WTC11 (cell line): Measurements from ENCODE around the gene OSCAR. TPM values are rescaled to one million over a fixed set of nuclear protein-coding genes. Genes with fewer than 3 reads are reported as not detected.

Experiments
- ATAC-seq: fragments of 200-7000 bp; cut with Tn5 transposase; 2 replicates; pipeline ENCODE4 v1.10.0; 2021; ENCODE audit warnings: mild to moderate bottlenecking, moderate library complexity
- CTCF ChIA-PET: fragments of 300-600 bp; sonication (Branson Sonifier 250); formaldehyde crosslinking; loops from one replicate; lab custom pipeline; 2021; ENCODE audit warnings: antibody characterized with exemption; lab: Charles Lee
- POLR2A ChIA-PET: fragments of 350-600 bp; sonication (Branson Sonifier 250); formaldehyde crosslinking; loops from one replicate; lab custom pipeline; 2021; ENCODE audit warnings: antibody characterized with exemption; lab: Charles Lee
- DNase-seq: peaks from one replicate; pipeline ENCODE4 v3.0.0; 2021; ENCODE audit warnings: low spot score
- H3K27ac Mint-ChIP-seq: 2 replicates; pipeline ENCODE4 v1.8.0; 2021; ENCODE audit warnings: mixed read lengths
- H3K27me3 Mint-ChIP-seq: 2 replicates; pipeline ENCODE4 v1.8.0; 2021; ENCODE audit warnings: low read depth, mild to moderate bottlenecking, moderate library complexity, mixed read lengths
- H3K36me3 Mint-ChIP-seq: 2 replicates; pipeline ENCODE4 v1.8.0; 2021; ENCODE audit warnings: mixed read lengths
- H3K4me1 Mint-ChIP-seq: 2 replicates; pipeline ENCODE4 v1.8.0; 2022; ENCODE audit warnings: mixed read lengths
- H3K4me3 Mint-ChIP-seq: 2 replicates; pipeline ENCODE4 v1.8.0; 2021; ENCODE audit warnings: mild to moderate bottlenecking, moderate library complexity, mixed read lengths
- H3K9me3 Mint-ChIP-seq: 2 replicates; pipeline ENCODE4 v1.8.0; 2021; ENCODE audit warnings: mixed read lengths
- CREB1 ChIP-seq: sonication (generic); formaldehyde crosslinking; IDR thresholded peaks from 2 replicates; pipeline ENCODE4 v1.8.0; 2023; ENCODE audit warnings: mild to moderate bottlenecking, missing genetic modification reagents
- FOXJ3 ChIP-seq: sonication (generic); formaldehyde crosslinking; IDR thresholded peaks from 2 replicates; pipeline ENCODE4 v1.9.0; 2021; ENCODE audit warnings: missing genetic modification reagents, mild to moderate bottlenecking, borderline replicate concordance
- GABPB1 ChIP-seq: sonication (generic); formaldehyde crosslinking; IDR thresholded peaks from 2 replicates; pipeline ENCODE4 v1.8.1; 2023; ENCODE audit warnings: mild to moderate bottlenecking, missing genetic modification reagents
- GRHL2 ChIP-seq: fragments of 250-450 bp; sonication (Bioruptor Pico); IDR thresholded peaks from 2 replicates; pipeline ENCODE4 v1.8.0; 2022; ENCODE audit warnings: mild to moderate bottlenecking, moderate library complexity; ENCODE audit not compliant: insufficient replicate concordance, severe bottlenecking
- GTF2I ChIP-seq: fragments of 250-450 bp; sonication (Bioruptor Pico); conservative IDR thresholded peaks from 2 replicates; pipeline ENCODE4 v1.4.0; 2021; ENCODE audit warnings: mild to moderate bottlenecking
- JUN ChIP-seq: sonication (generic); formaldehyde crosslinking; IDR thresholded peaks from 2 replicates; pipeline ENCODE4 v1.8.0; 2023; ENCODE audit warnings: mild to moderate bottlenecking, missing genetic modification reagents
- NFATC4 ChIP-seq: fragments of 250-450 bp; sonication (Bioruptor Pico); IDR thresholded peaks from 2 replicates; pipeline ENCODE4 v1.9.0; 2021; ENCODE audit warnings: mild to moderate bottlenecking
- NFE2L1 ChIP-seq: sonication (generic); formaldehyde crosslinking; IDR thresholded peaks from 2 replicates; pipeline ENCODE4 v1.8.1; 2023; ENCODE audit warnings: missing genetic modification reagents
- PRRX2 ChIP-seq: fragments of 250-450 bp; sonication (Bioruptor Pico); IDR thresholded peaks from 2 replicates; pipeline ENCODE4 v1.8.0; 2021; ENCODE audit warnings: mild to moderate bottlenecking
- SMAD4 ChIP-seq: sonication (generic); formaldehyde crosslinking; IDR thresholded peaks from 2 replicates; pipeline ENCODE4 v1.8.0; 2022; ENCODE audit warnings: mild to moderate bottlenecking, missing genetic modification reagents
- SOX15 ChIP-seq: fragments of 250-450 bp; sonication (Bioruptor Pico); IDR thresholded peaks from 2 replicates; pipeline ENCODE4 v1.9.0; 2021; ENCODE audit warnings: mild to moderate bottlenecking
- SP1 ChIP-seq: sonication (generic); formaldehyde crosslinking; conservative IDR thresholded peaks from 2 replicates; pipeline ENCODE4 v1.8.1; 2022; ENCODE audit warnings: missing genetic modification reagents
- ZBTB21 ChIP-seq: sonication (generic); formaldehyde crosslinking; IDR thresholded peaks from 2 replicates; pipeline ENCODE4 v1.8.1; 2023; ENCODE audit warnings: mild to moderate bottlenecking, missing genetic modification reagents, borderline replicate concordance
- ZNF138 ChIP-seq: sonication (generic); formaldehyde crosslinking; conservative IDR thresholded peaks from 2 replicates; pipeline ENCODE4 v1.8.1; 2022; ENCODE audit warnings: mild to moderate bottlenecking, moderate library complexity, missing genetic modification reagents
- ZNF232 ChIP-seq: sonication (generic); formaldehyde crosslinking; IDR thresholded peaks from 2 replicates; pipeline ENCODE4 v1.8.0; 2022; ENCODE audit warnings: mild to moderate bottlenecking, missing genetic modification reagents
- total RNA-seq: library from RNA; stranded (reverse); gene quantifications from 3 replicates; pipeline ENCODE4 v1.2.3, GENCODE V29; 2021
- TF ChIP-seq, protein P1 (sequence below): sonication (generic); formaldehyde crosslinking; IDR thresholded peaks from 2 replicates; pipeline ENCODE4 v1.8.1; 2022; ENCODE audit warnings: low read depth, mild to moderate bottlenecking, moderate library complexity, missing genetic modification reagents, borderline replicate concordance
- TF ChIP-seq, protein P2 (sequence below): fragments of 250-450 bp; sonication (Bioruptor Pico); conservative IDR thresholded peaks from 2 replicates; pipeline ENCODE4 v1.9.0; 2021; ENCODE audit warnings: mild to moderate bottlenecking
- TF ChIP-seq, protein P3 (sequence below): sonication (generic); formaldehyde crosslinking; IDR thresholded peaks from 2 replicates; pipeline ENCODE4 v1.8.1; 2022; ENCODE audit warnings: mild to moderate bottlenecking, missing genetic modification reagents, moderate library complexity, borderline replicate concordance
- TF ChIP-seq, protein P4 (sequence below): sonication (generic); formaldehyde crosslinking; IDR thresholded peaks from 2 replicates; pipeline ENCODE4 v1.8.1; 2022; ENCODE audit warnings: mild to moderate bottlenecking, moderate library complexity, missing genetic modification reagents
- TF ChIP-seq, protein P5 (sequence below): sonication (generic); formaldehyde crosslinking; IDR thresholded peaks from 2 replicates; pipeline ENCODE4 v1.8.1; 2022; ENCODE audit warnings: low read depth, missing genetic modification reagents, borderline replicate concordance
- TF ChIP-seq, protein P6 (sequence below): sonication (generic); formaldehyde crosslinking; IDR thresholded peaks from 2 replicates; pipeline ENCODE4 v1.8.1; 2023; ENCODE audit warnings: mild to moderate bottlenecking, missing genetic modification reagents, moderate library complexity
- TF ChIP-seq, protein P7 (sequence below): sonication (generic); formaldehyde crosslinking; IDR thresholded peaks from 2 replicates; pipeline ENCODE4 v1.8.0; 2022; ENCODE audit warnings: mild to moderate bottlenecking, missing genetic modification reagents
- TF ChIP-seq, protein P8 (sequence below): fragments of 250-450 bp; sonication (Bioruptor Pico); IDR thresholded peaks from 2 replicates; pipeline ENCODE4 v2.1.2; 2022; ENCODE audit warnings: mild to moderate bottlenecking, moderate library complexity
- TF ChIP-seq, protein P9 (sequence below): fragments of 250-450 bp; sonication (Bioruptor Pico); IDR thresholded peaks from 2 replicates; pipeline ENCODE4 v1.8.0; 2021; ENCODE audit warnings: mild to moderate bottlenecking

Gene OSCAR
- total RNA-seq, 1 experiment from 2014 or later, result 2.3 TPM

DNA sequence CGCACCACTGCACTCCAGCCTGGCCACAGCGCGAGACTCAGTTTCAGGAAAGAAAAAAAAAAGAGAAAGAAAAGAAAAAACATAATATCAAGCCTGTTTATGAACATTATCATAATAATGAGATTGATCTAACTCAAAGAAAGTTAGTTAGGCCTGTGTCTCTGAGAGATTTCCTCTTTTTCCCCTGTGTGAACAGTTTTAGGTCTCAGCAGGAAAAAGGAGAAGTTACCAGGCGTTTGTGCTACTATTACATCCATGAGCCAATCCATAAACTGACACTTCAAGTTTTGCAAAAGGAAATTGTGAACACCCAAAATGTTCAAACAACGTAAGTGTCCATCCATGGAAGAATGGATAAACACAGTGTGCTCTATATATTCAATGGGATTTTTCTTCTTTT, 23.3 kb downstream of the OSCAR start:
- Mint-ChIP-seq H3K4me1 (no peaks in the 10 kb centered on the region), H3K36me3 (no peaks in the 10 kb centered on the region; the same call in 1 of the 2 replicates), H3K4me3 (no peak overlapping the region), H3K27me3 (peaks cover 5% of the 10 kb centered on the region), H3K27ac (no peak overlapping the region), H3K9me3 (peaks cover 8% of the 10 kb centered on the region)
- ATAC-seq (no peak), DNase-seq (no peak)
- POLR2A ChIA-PET, result interaction anchor here (0.7 kb wide), 1 partner anchor 8 kb away, joined by 7 read pairs; no protein-coding TSS in a partner anchor
- CTCF ChIA-PET, result interaction anchor here (1.4 kb wide), 1 partner anchor 165 kb away, joined by 3 read pairs; no protein-coding TSS in a partner anchor
- TF ChIP-seq GTF2I (CRISPR knock-in tag) (no peak), FOXJ3 (no peak), ZNF232 (CRISPR knock-in tag) (no peak), CREB1 (no peak), GABPB1 (no peak), SMAD4 (CRISPR knock-in tag) (no peak), ZBTB21 (CRISPR knock-in tag) (no peak), SP1 (CRISPR knock-in tag) (no peak), PRRX2 (no peak), ZNF138 (CRISPR knock-in tag) (no peak), SOX15 (no peak), NFE2L1 (CRISPR knock-in tag) (no peak)
- TF ChIP-seq, protein P1, sequence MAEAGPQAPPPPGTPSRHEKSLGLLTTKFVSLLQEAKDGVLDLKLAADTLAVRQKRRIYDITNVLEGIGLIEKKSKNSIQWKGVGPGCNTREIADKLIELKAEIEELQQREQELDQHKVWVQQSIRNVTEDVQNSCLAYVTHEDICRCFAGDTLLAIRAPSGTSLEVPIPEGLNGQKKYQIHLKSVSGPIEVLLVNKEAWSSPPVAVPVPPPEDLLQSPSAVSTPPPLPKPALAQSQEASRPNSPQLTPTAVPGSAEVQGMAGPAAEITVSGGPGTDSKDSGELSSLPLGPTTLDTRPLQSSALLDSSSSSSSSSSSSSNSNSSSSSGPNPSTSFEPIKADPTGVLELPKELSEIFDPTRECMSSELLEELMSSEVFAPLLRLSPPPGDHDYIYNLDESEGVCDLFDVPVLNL (CRISPR knock-in tag), result no peak
- TF ChIP-seq, protein P2, sequence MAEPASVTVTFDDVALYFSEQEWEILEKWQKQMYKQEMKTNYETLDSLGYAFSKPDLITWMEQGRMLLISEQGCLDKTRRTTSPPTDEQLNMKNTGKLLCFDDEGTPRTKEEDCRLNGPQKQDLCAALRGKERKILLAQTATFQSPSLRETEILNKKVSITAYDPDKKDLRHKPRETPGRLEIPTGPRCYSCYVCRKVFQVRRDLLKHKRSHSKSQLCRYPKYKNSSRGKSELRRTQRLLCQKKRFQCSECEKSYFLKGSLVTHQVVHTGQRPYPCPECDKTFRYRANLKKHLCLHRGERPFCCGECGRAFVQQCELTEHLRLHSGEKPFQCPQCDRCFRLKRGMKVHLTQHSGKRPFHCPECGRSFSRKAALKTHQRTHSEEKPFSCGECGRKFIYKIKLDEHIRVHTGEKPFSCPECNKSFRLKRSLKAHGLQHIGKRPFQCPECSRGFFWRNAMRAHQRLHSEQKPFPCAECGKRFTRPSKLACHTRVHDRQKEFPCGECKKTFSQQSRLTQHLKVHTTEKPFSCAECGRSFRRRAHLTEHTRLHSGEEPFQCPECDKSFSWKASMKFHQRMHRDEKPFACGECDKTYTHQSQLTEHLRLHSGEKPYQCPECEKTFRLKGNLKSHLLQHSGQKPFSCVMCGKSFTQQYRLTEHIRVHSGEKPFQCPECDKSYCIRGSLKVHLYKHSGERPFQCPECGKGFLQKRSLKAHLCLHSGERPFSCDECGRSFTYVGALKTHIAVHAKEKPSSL (CRISPR knock-in tag), result no peak
- TF ChIP-seq, protein P3, sequence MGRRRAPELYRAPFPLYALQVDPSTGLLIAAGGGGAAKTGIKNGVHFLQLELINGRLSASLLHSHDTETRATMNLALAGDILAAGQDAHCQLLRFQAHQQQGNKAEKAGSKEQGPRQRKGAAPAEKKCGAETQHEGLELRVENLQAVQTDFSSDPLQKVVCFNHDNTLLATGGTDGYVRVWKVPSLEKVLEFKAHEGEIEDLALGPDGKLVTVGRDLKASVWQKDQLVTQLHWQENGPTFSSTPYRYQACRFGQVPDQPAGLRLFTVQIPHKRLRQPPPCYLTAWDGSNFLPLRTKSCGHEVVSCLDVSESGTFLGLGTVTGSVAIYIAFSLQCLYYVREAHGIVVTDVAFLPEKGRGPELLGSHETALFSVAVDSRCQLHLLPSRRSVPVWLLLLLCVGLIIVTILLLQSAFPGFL (CRISPR knock-in tag), result no peak
- TF ChIP-seq, protein P4, sequence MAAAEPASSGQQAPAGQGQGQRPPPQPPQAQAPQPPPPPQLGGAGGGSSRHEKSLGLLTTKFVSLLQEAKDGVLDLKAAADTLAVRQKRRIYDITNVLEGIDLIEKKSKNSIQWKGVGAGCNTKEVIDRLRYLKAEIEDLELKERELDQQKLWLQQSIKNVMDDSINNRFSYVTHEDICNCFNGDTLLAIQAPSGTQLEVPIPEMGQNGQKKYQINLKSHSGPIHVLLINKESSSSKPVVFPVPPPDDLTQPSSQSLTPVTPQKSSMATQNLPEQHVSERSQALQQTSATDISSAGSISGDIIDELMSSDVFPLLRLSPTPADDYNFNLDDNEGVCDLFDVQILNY, result no peak
- TF ChIP-seq, protein P5, sequence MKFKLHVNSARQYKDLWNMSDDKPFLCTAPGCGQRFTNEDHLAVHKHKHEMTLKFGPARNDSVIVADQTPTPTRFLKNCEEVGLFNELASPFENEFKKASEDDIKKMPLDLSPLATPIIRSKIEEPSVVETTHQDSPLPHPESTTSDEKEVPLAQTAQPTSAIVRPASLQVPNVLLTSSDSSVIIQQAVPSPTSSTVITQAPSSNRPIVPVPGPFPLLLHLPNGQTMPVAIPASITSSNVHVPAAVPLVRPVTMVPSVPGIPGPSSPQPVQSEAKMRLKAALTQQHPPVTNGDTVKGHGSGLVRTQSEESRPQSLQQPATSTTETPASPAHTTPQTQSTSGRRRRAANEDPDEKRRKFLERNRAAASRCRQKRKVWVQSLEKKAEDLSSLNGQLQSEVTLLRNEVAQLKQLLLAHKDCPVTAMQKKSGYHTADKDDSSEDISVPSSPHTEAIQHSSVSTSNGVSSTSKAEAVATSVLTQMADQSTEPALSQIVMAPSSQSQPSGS (CRISPR knock-in tag), result no peak
- TF ChIP-seq, protein P6, sequence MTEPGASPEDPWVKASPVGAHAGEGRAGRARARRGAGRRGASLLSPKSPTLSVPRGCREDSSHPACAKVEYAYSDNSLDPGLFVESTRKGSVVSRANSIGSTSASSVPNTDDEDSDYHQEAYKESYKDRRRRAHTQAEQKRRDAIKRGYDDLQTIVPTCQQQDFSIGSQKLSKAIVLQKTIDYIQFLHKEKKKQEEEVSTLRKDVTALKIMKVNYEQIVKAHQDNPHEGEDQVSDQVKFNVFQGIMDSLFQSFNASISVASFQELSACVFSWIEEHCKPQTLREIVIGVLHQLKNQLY, result no peak
- TF ChIP-seq, all 79 proteins: peak for 0

DNA sequence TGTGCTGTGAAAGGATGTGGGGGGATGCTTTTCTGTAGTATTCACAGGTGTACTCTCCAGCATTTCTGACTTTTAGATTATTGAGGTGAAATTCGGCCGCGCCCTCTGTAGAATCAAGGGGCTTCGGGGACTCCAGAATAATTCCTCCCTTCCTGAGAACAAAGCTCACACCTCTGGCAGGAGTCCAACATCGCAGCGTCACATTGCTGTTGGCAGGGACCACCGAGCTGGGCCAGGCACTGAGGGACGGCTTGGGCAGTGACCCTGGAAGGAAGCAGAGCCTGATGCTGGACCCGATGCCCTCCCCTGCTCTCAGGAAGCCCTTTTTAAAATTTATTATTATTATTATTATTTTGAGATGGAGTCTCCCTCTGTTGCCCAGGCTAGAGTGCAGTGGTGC, 25.8 kb downstream of the OSCAR start:
- no peak for TF ChIP-seq FOXJ3
- TF ChIP-seq, protein P6, result no peak
- TF ChIP-seq, protein P7, sequence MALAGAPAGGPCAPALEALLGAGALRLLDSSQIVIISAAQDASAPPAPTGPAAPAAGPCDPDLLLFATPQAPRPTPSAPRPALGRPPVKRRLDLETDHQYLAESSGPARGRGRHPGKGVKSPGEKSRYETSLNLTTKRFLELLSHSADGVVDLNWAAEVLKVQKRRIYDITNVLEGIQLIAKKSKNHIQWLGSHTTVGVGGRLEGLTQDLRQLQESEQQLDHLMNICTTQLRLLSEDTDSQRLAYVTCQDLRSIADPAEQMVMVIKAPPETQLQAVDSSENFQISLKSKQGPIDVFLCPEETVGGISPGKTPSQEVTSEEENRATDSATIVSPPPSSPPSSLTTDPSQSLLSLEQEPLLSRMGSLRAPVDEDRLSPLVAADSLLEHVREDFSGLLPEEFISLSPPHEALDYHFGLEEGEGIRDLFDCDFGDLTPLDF (CRISPR knock-in tag), result no peak
- no peak for TF ChIP-seq ZNF138 (CRISPR knock-in tag)
- no peak for TF ChIP-seq GRHL2 (CRISPR knock-in tag)
- TF ChIP-seq JUN (CRISPR knock-in tag), result no peak
- TF ChIP-seq NFATC4, result no peak
- TF ChIP-seq, protein P8, sequence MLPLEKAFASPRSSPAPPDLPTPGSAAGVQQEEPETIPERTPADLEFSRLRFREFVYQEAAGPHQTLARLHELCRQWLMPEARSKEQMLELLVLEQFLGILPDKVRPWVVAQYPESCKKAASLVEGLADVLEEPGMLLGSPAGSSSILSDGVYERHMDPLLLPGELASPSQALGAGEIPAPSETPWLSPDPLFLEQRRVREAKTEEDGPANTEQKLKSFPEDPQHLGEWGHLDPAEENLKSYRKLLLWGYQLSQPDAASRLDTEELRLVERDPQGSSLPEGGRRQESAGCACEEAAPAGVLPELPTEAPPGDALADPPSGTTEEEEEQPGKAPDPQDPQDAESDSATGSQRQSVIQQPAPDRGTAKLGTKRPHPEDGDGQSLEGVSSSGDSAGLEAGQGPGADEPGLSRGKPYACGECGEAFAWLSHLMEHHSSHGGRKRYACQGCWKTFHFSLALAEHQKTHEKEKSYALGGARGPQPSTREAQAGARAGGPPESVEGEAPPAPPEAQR (CRISPR knock-in tag), result no peak
- TF ChIP-seq, protein P9, sequence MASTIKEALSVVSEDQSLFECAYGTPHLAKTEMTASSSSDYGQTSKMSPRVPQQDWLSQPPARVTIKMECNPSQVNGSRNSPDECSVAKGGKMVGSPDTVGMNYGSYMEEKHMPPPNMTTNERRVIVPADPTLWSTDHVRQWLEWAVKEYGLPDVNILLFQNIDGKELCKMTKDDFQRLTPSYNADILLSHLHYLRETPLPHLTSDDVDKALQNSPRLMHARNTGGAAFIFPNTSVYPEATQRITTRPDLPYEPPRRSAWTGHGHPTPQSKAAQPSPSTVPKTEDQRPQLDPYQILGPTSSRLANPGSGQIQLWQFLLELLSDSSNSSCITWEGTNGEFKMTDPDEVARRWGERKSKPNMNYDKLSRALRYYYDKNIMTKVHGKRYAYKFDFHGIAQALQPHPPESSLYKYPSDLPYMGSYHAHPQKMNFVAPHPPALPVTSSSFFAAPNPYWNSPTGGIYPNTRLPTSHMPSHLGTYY (CRISPR knock-in tag), result no peak
- ChIA-PET CTCF (no interaction called here), POLR2A (no interaction called here)
- H3K4me3 Mint-ChIP-seq, result no peak overlapping the region
- ATAC-seq, result no peak
- H3K27ac Mint-ChIP-seq, result no peak overlapping the region
- H3K9me3 Mint-ChIP-seq, result peaks cover under 1% of the 10 kb centered on the region; the same call in 1 of the 2 replicates
- DNase-seq, result no peak
- H3K27me3 Mint-ChIP-seq, result peaks cover 4% of the 10 kb centered on the region
- H3K36me3 Mint-ChIP-seq, result no peaks in the 10 kb centered on the region; the same call in 1 of the 2 replicates
- no peaks in the 10 kb centered on the region for H3K4me1 Mint-ChIP-seq
